Testis (tissue), 3 donors: ENCODE data around the gene SKP1. TPM values are rescaled to one million over a fixed set of nuclear protein-coding genes. Genes with fewer than 3 reads are reported as not detected.

Experiments
- DNase-seq: peaks from one replicate; pipeline ENCODE4 v3.0.0-alpha.2; 2019
- H3K27ac ChIP-seq, 2 donors: fragments of 200-600 bp; sonication (generic); one replicate each; pipeline ENCODE4 v1.5.1; 2019
- H3K27me3 ChIP-seq: fragments of 200-600 bp; sonication (generic); one replicate; pipeline ENCODE4 v1.5.1; 2019
- H3K36me3 ChIP-seq: fragments of 200-600 bp; sonication (generic); one replicate; pipeline ENCODE4 v1.5.1; 2017; ENCODE audit warnings: low read depth; ENCODE audit errors: missing control alignments
- H3K4me1 ChIP-seq: fragments of 200-600 bp; sonication (generic); one replicate; pipeline ENCODE4 v1.5.1; 2019
- H3K4me3 ChIP-seq, 2 donors: fragments of 200-600 bp; sonication (generic); one replicate each; pipeline ENCODE4 v1.5.1; 2017 to 2019
- H3K9me3 ChIP-seq: fragments of 200-600 bp; sonication (generic); one replicate; pipeline ENCODE4 v1.5.1; 2017
- CTCF ChIP-seq, 3 experiments: fragments of 450-650 bp in 2 of 3; fragments of 200-600 bp in 1 of 3; sonication (generic) in 1 of 3; IDR thresholded peaks; one replicate each; pipeline ENCODE4 v1.5.1; 2016 to 2019; ENCODE audit warnings: antibody characterized with exemption in 3 of 3, mild to moderate bottlenecking in 2 of 3, moderate library complexity in 1 of 3
- POLR2A ChIP-seq: fragments of 450-650 bp; IDR thresholded peaks from one replicate; pipeline ENCODE4 v1.6.1; 2017; ENCODE audit warnings: antibody characterized with exemption, mild to moderate bottlenecking, moderate library complexity
- WGBS, 2 donors: methylation state at CpG; one replicate each; pipeline ENCODE4 v1.1.5; 2018; 5-methylcytosine and 5-hydroxymethylcytosine counted together
- intact Hi-C: fragments of 100-400 bp; cut with DNase I; formaldehyde crosslinking; loops from one replicate; pipeline ENCODE4 v1.15.1; 2023; ENCODE audit warnings: low total_unique reads
- polyA plus RNA-seq: library from polyadenylated mRNA; stranded (reverse); fragments of 350-450 nt; fragmentation: Illumina TruSeq; extraction: RNeasy Lipid Tissue Mini Kit (QIAGEN cat#74804); gene quantifications from one replicate; pipeline ENCODE4 v1.2.3, GENCODE V29; 2014; ENCODE audit warnings: low read depth, low replicate concordance; ENCODE audit not compliant: insufficient read depth
- total RNA-seq, 2 donors: library from RNA; depleted of rRNA; stranded (reverse); fragments of >200 nt; gene quantifications; one replicate each; pipeline ENCODE4 v1.2.3, GENCODE V29; 2016

The SKP1 gene
- total and polyA plus RNA-seq, 3 donors from 2014 or later = 336 to 919 (median 459) TPM

GRCh38 chr5:134206627-134207160 is 29.9 kb upstream of the SKP1 start:
- Histone ChIP-seq H3K27ac (no peak overlapping the region), H3K27me3 (no peaks in the 10 kb centered on the region), H3K9me3 (no peaks in the 10 kb centered on the region), H3K36me3 (no peaks in the 10 kb centered on the region), H3K4me3 (no peak overlapping the region), H3K4me1 (peaks cover 15% of the 10 kb centered on the region)
- intact Hi-C loops = no loop called here
- 69 to 81% methylated on average over 7 of the region's 7 CpGs for WGBS, 2 donors
- DNase-seq = no peak
- TF ChIP-seq CTCF (IDR thresholded peaks at IDR 0.05) (no peak), POLR2A (no peak)

DNA sequence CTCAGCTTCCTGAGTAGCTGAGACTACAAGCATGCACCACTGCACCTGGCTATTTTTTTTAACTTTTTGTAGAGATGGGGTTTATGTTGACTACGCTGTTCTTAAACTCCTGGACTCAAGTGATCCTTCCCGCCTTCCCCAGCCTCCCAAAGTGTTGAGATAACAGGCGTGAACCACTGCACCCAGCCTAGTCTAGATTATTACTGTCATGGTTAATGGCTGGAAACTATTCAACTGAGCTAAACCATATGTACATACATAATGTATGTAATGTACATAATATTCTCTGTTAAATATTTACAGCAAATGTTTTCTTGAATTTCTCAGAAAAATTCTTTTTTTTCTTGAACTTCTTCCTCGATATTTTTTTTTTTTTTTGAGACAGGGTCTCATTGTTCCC is 27.8 kb upstream of the SKP1 start:
- intact Hi-C loops = no loop called here
- no peak overlapping the region for H3K4me3 ChIP-seq
- no peak for DNase-seq
- no peak overlapping the region for H3K27ac ChIP-seq
- H3K27me3 ChIP-seq = no peaks in the 10 kb centered on the region
- TF ChIP-seq CTCF (IDR thresholded peaks at IDR 0.05) (no peak), POLR2A (no peak)
- WGBS, 2 donors = 83 to 91% methylated on average over 4 of the region's 4 CpGs
- no peaks in the 10 kb centered on the region for H3K36me3 ChIP-seq
- no peaks in the 10 kb centered on the region for H3K9me3 ChIP-seq
- H3K4me1 ChIP-seq = peaks cover 3% of the 10 kb centered on the region

DNA sequence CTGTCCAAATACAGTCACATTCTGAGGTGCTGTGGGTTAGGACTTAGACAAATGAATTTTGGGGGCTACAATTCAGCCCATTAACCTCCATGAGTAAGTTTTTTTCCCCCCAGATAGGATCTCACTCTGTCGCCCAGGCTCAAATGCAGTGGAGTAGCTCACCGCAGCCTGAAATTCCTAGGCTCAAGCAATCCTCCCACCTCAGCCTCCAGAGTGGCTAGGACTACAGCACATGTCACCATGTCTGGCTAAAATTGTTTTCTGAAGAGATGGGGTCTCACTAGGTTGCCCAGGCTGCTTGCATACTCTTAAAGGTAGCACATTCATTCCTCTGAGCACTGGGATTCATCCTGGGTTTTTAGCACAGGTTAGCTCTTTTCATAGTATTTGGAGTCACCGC is 26.9 kb upstream of the SKP1 start:
- H3K27ac ChIP-seq = no peak overlapping the region
- H3K9me3 ChIP-seq = no peaks in the 10 kb centered on the region
- H3K27me3 ChIP-seq = no peaks in the 10 kb centered on the region
- DNase-seq = no peak
- H3K4me1 ChIP-seq = no peaks in the 10 kb centered on the region
- no peaks in the 10 kb centered on the region for H3K36me3 ChIP-seq
- intact Hi-C loops = no loop called here
- WGBS, 2 donors = 90 to 94% methylated on average over 3 of the region's 3 CpGs
- no peak overlapping the region for H3K4me3 ChIP-seq
- no peak for TF ChIP-seq CTCF (IDR thresholded peaks at IDR 0.05)
- TF ChIP-seq POLR2A = no peak

GRCh38 chr5:134195666-134196065 is 18.9 kb upstream of the SKP1 start:
- Histone ChIP-seq H3K27ac (no peak overlapping the region), H3K4me3 (no peak overlapping the region), H3K9me3 (no peaks in the 10 kb centered on the region), H3K36me3 (no peaks in the 10 kb centered on the region), H3K27me3 (no peaks in the 10 kb centered on the region), H3K4me1 (no peaks in the 10 kb centered on the region)
- WGBS, 2 donors = 73 to 84% methylated on average over 5 of the region's 5 CpGs
- DNase-seq = no peak
- intact Hi-C loops = no loop called here
- TF ChIP-seq CTCF (IDR thresholded peaks at IDR 0.05) (no peak), POLR2A (no peak)

GRCh38 chr5:134189031-134189430 is 12.3 kb upstream of the SKP1 start:
- Histone ChIP-seq H3K36me3 (no peaks in the 10 kb centered on the region), H3K4me3 (no peak overlapping the region), H3K4me1 (peaks cover 4% of the 10 kb centered on the region), H3K27ac (no peak overlapping the region), H3K27me3 (no peaks in the 10 kb centered on the region), H3K9me3 (no peaks in the 10 kb centered on the region)
- TF ChIP-seq POLR2A = no peak
- no peak for TF ChIP-seq CTCF (IDR thresholded peaks at IDR 0.05)
- no peak for DNase-seq
- intact Hi-C loops = no loop called here
- WGBS, 2 donors = 82 to 93% methylated on average over 3 of the region's 3 CpGs
